Measurements from ENCODE around the gene FNTB. TPM values are rescaled to one million over a fixed set of nuclear protein-coding genes. Genes with fewer than 3 reads are reported as not detected.

FNTB gene
- total RNA-seq, 1 experiment from 2014 or later, result 26.7 TPM

GRCh38 chr14:65043893-65044595 lies 57.3 kb downstream of the FNTB start (continued):
- TF ChIP-seq EGR1 (IDR thresholded peaks at IDR 0.05; ENCODE audit: low read depth), result no peak
- no peak for TF ChIP-seq ZNF274 (IDR thresholded peaks at IDR 0.05; ENCODE audit: low read depth, low read length)
- TF ChIP-seq EZH2phosphoT487 (IDR thresholded peaks at IDR 0.05; ENCODE audit: borderline replicate concordance), result no peak
- no peak for TF ChIP-seq ZFX (IDR thresholded peaks at IDR 0.05)
- TF ChIP-seq JUND (IDR thresholded peaks at IDR 0.05), result no peak
- TF ChIP-seq SP1 (IDR thresholded peaks at IDR 0.05; ENCODE audit: low read depth), result no peak
- TF ChIP-seq CBX3 (IDR thresholded peaks at IDR 0.05; ENCODE audit: low read depth), result no peak

- Histone ChIP-seq H3K36me3 (ENCODE audit: control insufficient read depth in 1 of 2, insufficient read depth in 2 of 2, low read length in 2 of 2) (peaks cover 5 to 18% of the 10 kb centered on the region in 2 experiments; a peak in 3 of 4 replicates), H3K9ac (ENCODE audit: low read length) (no peak overlapping the region), H3K79me2 (ENCODE audit: insufficient read depth, low read length) (no peaks in the 10 kb centered on the region), H3K4me1 (ENCODE audit: control insufficient read depth in 1 of 2, insufficient read depth in 2 of 2, low read length in 2 of 2) (peaks cover 17 to 29% of the 10 kb centered on the region in 2 experiments), H4K20me1 (ENCODE audit: insufficient read depth) (no peaks in the 10 kb centered on the region), H3K4me3 (replicated peaks in 1 of 2; ENCODE audit: low read depth in 1 of 2, low read length in 2 of 2) (no peak overlapping the region), H3K9me2 (ENCODE audit: insufficient read depth) (no peaks in the 10 kb centered on the region), H3K27ac (ENCODE audit: low read depth, low read length) (no peak overlapping the region), H3K4me2 (ENCODE audit: low read length) (no peak overlapping the region), H2AFZ (ENCODE audit: low read depth, low read length, poor library complexity, severe bottlenecking) (no peak overlapping the region), H3K27me3 (ENCODE audit: insufficient read depth, low read length) (no peaks in the 10 kb centered on the region), H3K9me3 (ENCODE audit: control insufficient read depth in 1 of 2, insufficient read depth in 1 of 2, low read depth in 1 of 2, low read length in 2 of 2) (no peaks in the 10 kb centered on the region)
- POLR2A ChIA-PET, result no interaction called here
- BruUV-seq (replicated peaks), result no TSS peak
- CTCF ChIA-PET, result no interaction called here
- TF ChIP-seq MAX (IDR thresholded peaks at IDR 0.05), result no peak
- TF ChIP-seq EGR1 (IDR thresholded peaks at IDR 0.05; ENCODE audit: low read depth), result no peak
- no peak for TF ChIP-seq JUND (IDR thresholded peaks at IDR 0.05)
- no peak for TF ChIP-seq ELF1 (IDR thresholded peaks at IDR 0.05; ENCODE audit: borderline replicate concordance, low read depth)
- TF ChIP-seq SIN3A (IDR thresholded peaks at IDR 0.05; ENCODE audit: low read depth), result no peak
- TF ChIP-seq YY1 (IDR thresholded peaks at IDR 0.05; ENCODE audit: extremely low read depth, insufficient replicate concordance, low read depth, low read length), result no peak
- no peak for TF ChIP-seq ATF3 (IDR thresholded peaks at IDR 0.05)
- TF ChIP-seq SP1 (IDR thresholded peaks at IDR 0.05; ENCODE audit: low read depth), result no peak
- ATAC-seq (no peak), DNase-seq (ENCODE audit: low read depth, low spot score) (no peak)
- RAD21 ChIA-PET (ENCODE audit: low non-redundant PET in 1 of 2, low total read pairs in 2 of 2, uncharacterized antibody in 2 of 2, unreplicated experiment in 2 of 2), result no interaction called here
- intact Hi-C loops (cut with micrococcal nuclease), result no loop called here
Observed at GRCh38 chr14:65044596-65044959, 57.9 kb downstream of the FNTB start.
